ENCODE measurements around the gene TAAR2.
"Not testable (repeated sequence)": the region's sequence is repeated elsewhere in the genome, so short reads cannot be mapped to it uniquely, and the experiment has no call there.

Gene TAAR2

DNA sequence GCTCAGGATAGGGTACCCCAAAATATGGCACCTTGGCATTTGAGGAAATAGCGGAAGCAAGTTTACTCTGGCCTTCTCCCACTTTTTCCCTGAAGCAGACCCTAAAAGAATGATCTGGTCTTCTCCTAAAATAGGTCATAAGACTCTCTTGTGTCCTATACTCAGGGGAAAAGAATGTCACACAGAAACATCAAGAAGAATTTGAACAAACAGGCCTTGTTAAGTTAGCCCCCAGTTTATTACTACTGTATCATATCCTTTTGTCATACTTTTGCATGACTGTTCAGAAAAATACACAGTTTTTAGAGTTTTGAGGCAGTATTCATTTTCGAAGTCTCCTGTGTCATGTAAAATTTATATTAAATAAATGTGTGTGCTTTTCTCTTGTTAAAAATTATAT is 12.5 kb downstream of the TAAR2 start:
- no peak for DNase-seq

- DNase-seq: no peak
Observed at GRCh38 chr6:132607544-132608233, 16.4 kb downstream of the TAAR2 start.

- no peak for DNase-seq
Observed at GRCh38 chr6:132604635-132605152, 19.4 kb downstream of the TAAR2 start.

GRCh38 chr6:132600900-132601299 is 23.2 kb downstream of the TAAR2 start:
- not testable (repeated sequence) for DNase-seq

- DNase-seq: no peak
Observed at GRCh38 chr6:132598473-132598872, 25.6 kb downstream of the TAAR2 start.

GRCh38 chr6:132596201-132596600 is 27.9 kb downstream of the TAAR2 start:
- DNase-seq: no peak

- DNase-seq: no peak
Observed at GRCh38 chr6:132592855-132593254, 31.2 kb downstream of the TAAR2 start.

- DNase-seq: no peak
Observed at GRCh38 chr6:132590362-132590761, 33.7 kb downstream of the TAAR2 start.

DNA sequence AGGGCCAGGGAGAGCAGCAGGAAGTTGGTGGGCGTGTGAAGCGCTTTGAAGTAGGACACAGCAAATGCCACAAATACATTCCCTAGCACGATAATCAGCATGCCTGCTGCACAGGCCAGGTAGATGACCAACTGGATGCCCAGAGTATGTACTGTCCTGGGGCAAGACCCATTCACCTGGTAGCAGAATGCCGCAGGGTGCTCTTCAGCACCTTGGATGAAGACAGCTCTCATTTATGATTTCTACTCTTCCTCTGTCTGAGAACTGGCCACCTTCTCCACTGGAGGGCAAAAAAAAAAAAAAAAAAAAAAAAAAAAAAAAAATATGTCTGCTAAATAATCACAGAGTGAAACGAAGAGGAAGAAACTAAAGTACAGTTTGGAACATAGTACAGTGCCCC is 34.6 kb downstream of the TAAR2 start, which contains the start of gene TAAR5:
Gene TAAR5 (minus strand): TSS at position 288 of the 400 bp plus-strand sequence. CDS start 55 bp downstream, at position 233.
- no peak for DNase-seq

GRCh38 chr6:132587424-132587823 is 36.7 kb downstream of the TAAR2 start:
- no peak for DNase-seq

DNA sequence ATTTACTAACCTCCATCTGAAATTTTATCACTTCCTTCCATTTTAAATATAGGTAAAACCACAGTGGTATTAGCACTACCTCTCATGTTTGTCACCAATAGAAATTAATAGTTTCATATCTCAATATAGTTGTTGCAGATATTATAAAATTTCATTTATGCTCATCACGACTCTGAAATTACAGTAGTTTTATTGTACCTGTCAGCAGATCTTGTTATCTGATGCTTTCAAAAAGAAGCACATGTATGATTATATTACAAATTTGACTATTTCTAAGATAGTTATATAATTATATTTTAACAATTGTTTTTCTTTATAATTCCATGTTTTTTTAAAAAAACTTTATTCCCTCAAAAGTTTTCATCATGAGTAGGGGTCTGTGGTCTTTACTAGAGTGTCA is 39.4 kb downstream of the TAAR2 start:
- no peak for DNase-seq

DNA sequence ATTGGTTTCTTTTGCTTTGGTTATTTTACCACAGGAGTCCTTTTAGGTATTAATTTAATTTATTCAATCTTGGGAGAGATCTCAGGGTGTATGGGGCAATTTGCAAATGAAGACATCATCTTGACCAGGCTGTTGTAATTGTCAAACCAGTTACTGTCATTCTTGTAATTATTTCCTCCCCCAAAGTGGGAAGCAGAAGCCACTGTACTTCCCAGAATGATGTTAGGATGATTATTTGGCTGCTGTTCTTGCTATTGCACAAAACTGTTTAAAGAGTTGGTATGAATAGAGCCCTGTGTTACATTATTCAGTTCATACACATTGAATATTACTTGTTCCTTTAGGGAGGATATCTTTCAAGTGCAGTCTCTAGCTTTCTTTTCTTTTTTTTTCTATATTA is 52.3 kb downstream of the TAAR2 start:
- no peak for DNase-seq

- DNase-seq: no peak
Observed at GRCh38 chr6:132570221-132570777, 53.8 kb downstream of the TAAR2 start, which contains the start of gene TAAR6. Gene TAAR6 (plus strand): TSS chr6:132570322. CDS start chr6:132570322, 0 bp downstream.

- no peak for DNase-seq
Observed at GRCh38 chr6:132569170-132569569, 54.9 kb downstream of the TAAR2 start.

DNA sequence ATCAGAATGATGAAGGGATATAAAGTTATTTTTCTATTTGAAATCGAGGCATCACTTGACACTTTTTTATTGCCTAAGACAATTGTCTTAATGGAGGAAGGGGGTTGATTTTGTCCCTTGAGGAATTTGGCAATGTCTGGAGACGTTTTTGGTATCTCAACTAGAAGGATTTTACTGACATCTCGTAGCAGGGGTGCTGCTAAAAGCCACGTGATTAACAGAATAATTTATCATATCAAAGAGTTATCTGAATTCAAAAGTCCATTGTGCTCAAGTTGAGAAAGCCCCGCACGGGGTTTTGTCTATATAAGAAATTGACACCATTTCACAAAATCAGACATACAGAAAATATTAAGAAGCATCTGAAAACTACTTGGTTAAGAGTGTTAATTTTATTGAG is 55.5 kb downstream of the TAAR2 start:
- DNase-seq: no peak

DNA sequence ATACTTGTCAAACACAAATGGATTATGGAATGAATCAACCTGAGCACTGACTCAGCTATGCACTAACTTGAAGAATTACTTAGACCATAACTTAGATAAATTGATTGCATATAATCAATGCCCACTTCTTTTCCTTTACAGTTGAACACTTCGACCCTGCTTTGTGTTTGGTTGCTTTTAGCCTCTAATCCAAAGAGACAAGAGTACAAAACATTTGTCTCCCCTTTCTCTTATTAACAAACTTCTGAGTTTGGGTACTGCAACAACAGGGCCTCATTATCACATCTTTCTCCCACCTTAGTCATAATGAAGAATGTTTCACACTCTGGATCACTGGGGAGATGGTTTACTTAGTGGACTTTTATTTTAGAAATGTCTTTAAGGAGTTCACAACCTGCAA is 56.5 kb downstream of the TAAR2 start:
- no peak for DNase-seq
